Measurements from ENCODE around the gene GOLGA2. TPM values are rescaled to one million over a fixed set of nuclear protein-coding genes. Genes with fewer than 3 reads are reported as not detected.

GOLGA2 gene
- total RNA-seq, 1 donor from 2014 or later = 54.8 TPM

DNA sequence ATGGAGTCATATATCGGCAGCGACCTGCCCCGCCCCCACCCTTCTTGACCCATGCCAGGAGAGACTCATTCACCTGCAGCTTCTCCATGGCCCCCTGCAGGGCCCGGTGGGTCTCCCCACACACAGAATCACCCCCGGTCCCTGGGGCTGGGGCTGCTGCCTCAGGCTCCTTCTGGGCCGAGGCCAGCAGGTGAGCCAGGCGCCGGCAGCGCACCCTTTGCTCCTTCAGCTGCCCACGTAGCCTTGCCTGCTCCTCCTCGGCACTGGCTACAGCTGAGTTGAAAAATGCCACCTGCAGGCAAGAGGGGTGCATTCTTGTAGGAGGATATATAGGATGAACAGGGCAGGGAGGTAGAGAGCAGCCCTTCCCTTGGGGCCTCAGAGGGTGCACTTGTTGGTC lies 17.9 kb downstream of the GOLGA2 start:
- no peaks in the 10 kb centered on the region for H3K27me3 ChIP-seq (ENCODE audit: control insufficient read depth, insufficient read depth, low read length)
- TF ChIP-seq, protein P1, sequence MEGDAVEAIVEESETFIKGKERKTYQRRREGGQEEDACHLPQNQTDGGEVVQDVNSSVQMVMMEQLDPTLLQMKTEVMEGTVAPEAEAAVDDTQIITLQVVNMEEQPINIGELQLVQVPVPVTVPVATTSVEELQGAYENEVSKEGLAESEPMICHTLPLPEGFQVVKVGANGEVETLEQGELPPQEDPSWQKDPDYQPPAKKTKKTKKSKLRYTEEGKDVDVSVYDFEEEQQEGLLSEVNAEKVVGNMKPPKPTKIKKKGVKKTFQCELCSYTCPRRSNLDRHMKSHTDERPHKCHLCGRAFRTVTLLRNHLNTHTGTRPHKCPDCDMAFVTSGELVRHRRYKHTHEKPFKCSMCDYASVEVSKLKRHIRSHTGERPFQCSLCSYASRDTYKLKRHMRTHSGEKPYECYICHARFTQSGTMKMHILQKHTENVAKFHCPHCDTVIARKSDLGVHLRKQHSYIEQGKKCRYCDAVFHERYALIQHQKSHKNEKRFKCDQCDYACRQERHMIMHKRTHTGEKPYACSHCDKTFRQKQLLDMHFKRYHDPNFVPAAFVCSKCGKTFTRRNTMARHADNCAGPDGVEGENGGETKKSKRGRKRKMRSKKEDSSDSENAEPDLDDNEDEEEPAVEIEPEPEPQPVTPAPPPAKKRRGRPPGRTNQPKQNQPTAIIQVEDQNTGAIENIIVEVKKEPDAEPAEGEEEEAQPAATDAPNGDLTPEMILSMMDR (IDR thresholded peaks at IDR 0.05; ENCODE audit: insufficient read depth, low read length, severe bottlenecking) = no peak
- peaks cover 24% of the 10 kb centered on the region for H3K36me3 ChIP-seq (ENCODE audit: control insufficient read depth, insufficient read depth, low read length)
- no peak for DNase-seq (ENCODE audit: low read depth)
- FAIRE-seq = no peak
- no peak overlapping the region for H3K4me3 ChIP-seq (ENCODE audit: low read depth, low read length)

DNA sequence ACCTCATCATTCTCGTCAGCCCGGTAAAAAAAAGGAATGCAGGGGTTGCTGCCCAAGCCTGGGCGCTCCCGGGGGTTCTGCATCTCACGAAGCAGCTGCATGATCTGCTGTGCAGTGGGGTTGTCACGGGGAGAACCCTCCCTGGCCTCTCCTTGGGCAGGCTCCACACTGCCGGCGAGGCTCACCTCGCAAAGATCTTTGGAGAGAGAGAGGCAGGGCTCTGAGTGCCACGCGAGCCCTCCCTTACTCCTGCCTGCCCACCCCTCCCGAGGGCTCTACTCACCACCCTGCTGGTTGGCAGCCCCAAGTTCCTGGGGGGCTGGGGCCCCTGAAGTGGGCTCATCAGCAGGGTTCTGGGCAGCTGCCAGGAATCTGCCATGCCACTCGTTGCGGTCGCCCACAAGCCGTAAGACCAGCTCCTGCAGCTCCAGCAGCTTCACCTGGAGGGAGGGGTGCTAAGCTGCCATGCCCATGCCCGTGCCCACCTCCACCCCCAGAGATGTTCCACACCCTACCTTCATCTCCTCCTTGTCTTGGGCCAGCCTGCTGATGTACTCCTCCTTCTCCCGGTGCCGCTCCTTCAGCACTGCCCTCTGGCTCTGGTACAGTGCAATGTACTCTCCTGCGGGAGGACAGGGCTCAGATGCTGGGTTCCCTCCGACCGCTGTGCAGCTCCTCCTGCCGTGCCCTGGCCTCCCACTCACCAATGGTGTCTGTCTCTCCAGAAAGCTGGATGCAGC lies 18.6 kb downstream of the GOLGA2 start:
- FAIRE-seq (no peak), DNase-seq (ENCODE audit: low read depth) (no peak)
- Histone ChIP-seq H3K4me3 (ENCODE audit: low read depth, low read length) (no peak overlapping the region), H3K36me3 (ENCODE audit: control insufficient read depth, insufficient read depth, low read length) (peaks cover 23% of the 10 kb centered on the region), H3K27me3 (ENCODE audit: control insufficient read depth, insufficient read depth, low read length) (no peaks in the 10 kb centered on the region)
- TF ChIP-seq, protein P1 (IDR thresholded peaks at IDR 0.05; ENCODE audit: insufficient read depth, low read length, severe bottlenecking) = no peak

DNA sequence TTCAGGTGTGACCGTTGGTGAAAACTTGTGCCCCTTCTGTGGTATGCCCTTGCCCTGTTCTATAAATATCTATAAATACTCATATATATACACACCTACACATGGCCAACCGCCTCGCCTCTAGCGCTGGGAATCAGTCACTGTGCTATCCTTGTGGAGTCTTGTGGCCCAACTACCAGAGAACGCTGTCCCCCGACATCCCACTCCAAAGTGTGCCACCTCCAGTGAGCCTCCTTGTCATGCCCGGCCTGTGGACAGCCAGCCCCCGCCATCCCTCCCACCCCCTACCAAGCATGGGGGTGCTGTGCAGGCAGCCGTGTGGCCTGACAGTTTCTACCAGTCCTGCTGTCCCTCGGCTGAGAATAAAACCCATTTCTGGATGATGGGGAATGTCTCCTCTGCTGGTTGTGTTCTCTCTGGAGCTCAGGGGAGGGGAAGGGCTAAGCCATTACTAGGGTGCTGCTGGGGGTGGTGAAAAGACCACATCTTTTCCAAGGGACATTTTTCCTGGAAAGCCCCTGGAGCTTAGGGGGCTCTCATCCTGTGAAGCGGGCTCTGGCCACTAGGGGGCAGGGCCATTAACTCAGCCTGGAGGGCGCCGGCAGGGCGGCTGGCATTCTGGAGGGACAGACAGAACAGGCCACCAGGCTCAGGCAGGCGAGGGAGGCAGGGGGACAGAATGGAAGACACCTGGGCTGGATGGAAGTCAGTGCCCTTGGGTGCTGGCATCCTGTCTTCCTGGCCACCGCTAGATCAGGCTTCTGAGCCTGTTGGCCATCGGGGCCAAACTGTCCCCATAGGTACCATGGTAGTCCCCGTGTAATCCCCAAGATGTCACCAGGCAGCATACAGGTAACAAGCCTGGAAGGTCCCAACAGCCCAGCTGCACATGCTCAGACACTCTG lies 20.7 kb downstream of the GOLGA2 start:
- FAIRE-seq (no peak), DNase-seq (ENCODE audit: low read depth) (no peak)
- Histone ChIP-seq H3K36me3 (ENCODE audit: control insufficient read depth, insufficient read depth, low read length) (peaks cover 16% of the 10 kb centered on the region), H3K4me3 (ENCODE audit: low read depth, low read length) (no peak overlapping the region), H3K27me3 (ENCODE audit: control insufficient read depth, insufficient read depth, low read length) (no peaks in the 10 kb centered on the region)
- TF ChIP-seq, protein P1 (IDR thresholded peaks at IDR 0.05; ENCODE audit: insufficient read depth, low read length, severe bottlenecking) = peak; percentile 92

GRCh38 chr9:128254362-128254761 lies 21.4 kb downstream of the GOLGA2 start:
- Histone ChIP-seq H3K36me3 (ENCODE audit: control insufficient read depth, insufficient read depth, low read length) (peaks cover 15% of the 10 kb centered on the region), H3K27me3 (ENCODE audit: control insufficient read depth, insufficient read depth, low read length) (no peaks in the 10 kb centered on the region), H3K4me3 (ENCODE audit: low read depth, low read length) (no peak overlapping the region)
- FAIRE-seq (no peak), DNase-seq (ENCODE audit: low read depth) (no peak)
- TF ChIP-seq, protein P1 (IDR thresholded peaks at IDR 0.05; ENCODE audit: insufficient read depth, low read length, severe bottlenecking) = no peak

DNA sequence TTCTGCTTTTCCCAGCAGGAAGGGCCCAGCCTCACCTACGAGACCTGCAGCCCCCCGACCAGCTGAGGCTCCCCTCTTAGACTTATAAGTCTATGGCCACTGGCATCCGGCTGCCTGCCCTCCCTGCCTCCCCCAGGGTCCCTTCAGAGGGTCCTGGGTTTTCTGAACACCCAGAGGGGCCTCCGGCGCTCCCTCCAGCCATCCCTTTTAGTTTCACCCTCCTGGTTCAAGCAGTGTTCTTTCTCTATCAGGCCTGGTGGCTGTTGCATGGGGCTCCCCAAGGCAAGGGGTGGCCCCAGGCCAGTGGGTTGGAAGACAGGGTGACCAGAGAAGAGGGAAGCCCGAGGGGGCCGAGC lies 21.8 kb downstream of the GOLGA2 start:
- Histone ChIP-seq H3K27me3 (ENCODE audit: control insufficient read depth, insufficient read depth, low read length) (no peaks in the 10 kb centered on the region), H3K4me3 (ENCODE audit: low read depth, low read length) (no peak overlapping the region), H3K36me3 (ENCODE audit: control insufficient read depth, insufficient read depth, low read length) (peaks cover 15% of the 10 kb centered on the region)
- FAIRE-seq = no peak
- DNase-seq (ENCODE audit: low read depth) = no peak
- TF ChIP-seq, protein P1 (IDR thresholded peaks at IDR 0.05; ENCODE audit: insufficient read depth, low read length, severe bottlenecking) = no peak

Data from bronchial epithelial cell (primary cell).